Type B pancreatic cell (in vitro differentiated cells): Measurements from ENCODE around the gene CAMSAP2. TPM values are rescaled to one million over a fixed set of nuclear protein-coding genes. Genes with fewer than 3 reads are reported as not detected.

ENCODE experiments used
- DNase-seq: peaks from one replicate; pipeline ENCODE4 v3.0.0; 2021; ENCODE audit warnings: mixed read lengths; ENCODE audit not compliant: unreplicated experiment; ENCODE audit errors: extremely low spot score
- H3K27ac Mint-ChIP-seq: 2 replicates; pipeline ENCODE4 v1.8.0; 2021; ENCODE audit warnings: mild to moderate bottlenecking, mixed read lengths
- H3K27me3 Mint-ChIP-seq: 2 replicates; pipeline ENCODE4 v1.8.0; 2021; ENCODE audit warnings: mixed read lengths
- H3K36me3 Mint-ChIP-seq: 2 replicates; pipeline ENCODE4 v1.8.0; 2021; ENCODE audit warnings: mixed read lengths
- H3K4me1 Mint-ChIP-seq: one replicate; pipeline ENCODE4 v1.8.0; 2021; ENCODE audit warnings: mixed read lengths; ENCODE audit not compliant: unreplicated experiment
- H3K4me3 Mint-ChIP-seq: 2 replicates; pipeline ENCODE4 v1.8.0; 2021; ENCODE audit warnings: mild to moderate bottlenecking, mixed read lengths
- H3K9me3 Mint-ChIP-seq: 2 replicates; pipeline ENCODE4 v1.8.0; 2021; ENCODE audit warnings: mixed read lengths
- CTCF ChIP-seq: fragments of 200-600 bp; sonication (generic); conservative IDR thresholded peaks from 2 replicates; pipeline ENCODE4 v1.5.0; 2021; ENCODE audit warnings: antibody characterized with exemption, mild to moderate bottlenecking
- total RNA-seq: library from RNA; stranded (reverse); gene quantifications from 2 replicates; pipeline ENCODE4 v1.2.1, GENCODE V29; 2021; ENCODE audit warnings: low replicate concordance

Gene CAMSAP2
- total RNA-seq, 1 donor from 2014 or later = 27.4 TPM

GRCh38 chr1:200837931-200838571 is 99.4 kb downstream of the CAMSAP2 start:
- peaks cover 6% of the 10 kb centered on the region for H3K9me3 Mint-ChIP-seq
- no peaks in the 10 kb centered on the region for H3K27me3 Mint-ChIP-seq
- no peaks in the 10 kb centered on the region for H3K4me1 Mint-ChIP-seq
- peak; percentile 72 for TF ChIP-seq CTCF
- no peak overlapping the region for H3K27ac Mint-ChIP-seq
- no peak overlapping the region for H3K4me3 Mint-ChIP-seq
- H3K36me3 Mint-ChIP-seq = peaks cover 33% of the 10 kb centered on the region
- no peak for DNase-seq

- no peak for DNase-seq
- Mint-ChIP-seq H3K4me3 (no peak overlapping the region), H3K27ac (no peak overlapping the region), H3K4me1 (no peaks in the 10 kb centered on the region), H3K27me3 (no peaks in the 10 kb centered on the region), H3K9me3 (peaks cover 6% of the 10 kb centered on the region), H3K36me3 (peaks cover 35% of the 10 kb centered on the region)
- no peak for TF ChIP-seq CTCF
These were observed 100.2 kb downstream of the CAMSAP2 start for GRCh38 chr1:200838676-200839445.

GRCh38 chr1:200845360-200845759 is 106.7 kb downstream of the CAMSAP2 start:
- Mint-ChIP-seq H3K4me3 (no peak overlapping the region), H3K9me3 (no peaks in the 10 kb centered on the region), H3K27ac (no peak overlapping the region), H3K36me3 (peaks cover 39% of the 10 kb centered on the region), H3K4me1 (no peaks in the 10 kb centered on the region), H3K27me3 (no peaks in the 10 kb centered on the region)
- DNase-seq = no peak
- TF ChIP-seq CTCF = no peak

GRCh38 chr1:200846398-200846797 is 107.7 kb downstream of the CAMSAP2 start:
- Mint-ChIP-seq H3K27me3 (no peaks in the 10 kb centered on the region), H3K4me1 (no peaks in the 10 kb centered on the region), H3K36me3 (peaks cover 44% of the 10 kb centered on the region), H3K27ac (no peak overlapping the region), H3K9me3 (no peaks in the 10 kb centered on the region), H3K4me3 (no peak overlapping the region)
- no peak for DNase-seq
- TF ChIP-seq CTCF = no peak

- TF ChIP-seq CTCF = no peak
- Mint-ChIP-seq H3K4me3 (no peak overlapping the region), H3K27me3 (no peaks in the 10 kb centered on the region), H3K27ac (no peak overlapping the region), H3K4me1 (no peaks in the 10 kb centered on the region), H3K36me3 (peaks cover 49% of the 10 kb centered on the region), H3K9me3 (no peaks in the 10 kb centered on the region)
- no peak for DNase-seq
These were observed 110.7 kb downstream of the CAMSAP2 start for GRCh38 chr1:200849430-200849829.
